A204.1 (cell line): Measurements from ENCODE around the gene L3MBTL4.
"Not testable (repeated sequence)": the region's sequence is repeated elsewhere in the genome, so short reads cannot be mapped to it uniquely, and the experiment has no call there.

ENCODE experiments used
- FAIRE-seq: peaks from 2 replicates; lab custom pipeline; 2012; peaks lifted over from hg19 to GRCh38; lab: Jason Lieb, UNC

Gene L3MBTL4

DNA sequence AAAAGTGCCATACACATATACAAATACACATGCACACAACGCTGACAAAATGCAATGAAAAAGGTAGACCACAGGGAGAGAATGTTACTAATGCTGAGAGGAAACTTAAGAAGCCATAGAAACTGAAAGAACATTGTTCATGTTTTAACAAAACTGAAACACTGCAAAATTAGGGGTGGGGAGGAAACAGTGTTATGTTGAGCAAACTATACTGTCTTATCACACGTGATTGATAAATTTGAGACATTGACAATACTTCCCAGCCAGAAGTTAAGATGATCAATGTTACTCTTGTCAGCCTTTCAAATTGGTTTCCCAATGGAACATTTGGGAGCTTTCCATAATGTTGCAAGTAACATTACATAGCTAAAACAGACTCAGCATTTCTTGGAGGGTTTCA is 165.5 kb downstream of the L3MBTL4 start:
- FAIRE-seq = no peak

DNA sequence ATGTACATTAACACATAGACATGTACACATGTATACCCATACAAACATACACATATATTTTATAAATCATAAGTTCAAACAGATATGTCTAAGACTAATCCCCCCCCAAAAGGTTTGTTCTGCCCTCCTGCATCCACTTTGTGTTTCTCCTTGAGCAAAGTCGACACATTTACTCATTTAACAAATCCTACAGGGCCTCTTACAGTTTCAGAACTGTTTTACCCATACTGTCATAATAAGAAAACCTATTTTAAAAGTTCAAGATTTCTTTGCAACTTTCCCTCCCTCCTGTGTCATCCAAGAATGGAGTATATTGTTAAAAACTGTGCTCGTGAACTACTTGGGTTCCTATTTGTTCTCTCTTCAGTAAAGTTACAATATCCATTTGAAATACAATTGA is 166.7 kb downstream of the L3MBTL4 start:
- FAIRE-seq = no peak

DNA sequence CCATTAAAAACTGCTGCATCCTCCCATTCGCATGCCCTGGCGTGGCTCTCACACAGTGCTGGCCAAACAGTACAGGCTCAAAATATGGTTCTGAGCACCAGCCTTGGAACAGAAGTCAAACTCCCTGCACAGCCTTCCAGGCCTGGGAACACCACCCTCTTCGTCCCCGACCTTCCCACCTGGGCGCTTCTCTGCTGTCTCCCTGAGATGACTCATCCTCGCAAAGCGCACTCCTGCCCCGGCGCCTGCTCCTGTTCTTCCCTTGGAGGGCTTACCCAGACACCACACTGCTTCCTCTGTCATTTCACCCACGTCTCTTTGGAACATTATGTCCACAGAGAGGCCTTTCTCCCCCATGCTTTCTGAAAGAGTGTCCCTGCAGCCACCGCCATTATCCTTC is 172.7 kb downstream of the L3MBTL4 start:
- FAIRE-seq = no peak

DNA sequence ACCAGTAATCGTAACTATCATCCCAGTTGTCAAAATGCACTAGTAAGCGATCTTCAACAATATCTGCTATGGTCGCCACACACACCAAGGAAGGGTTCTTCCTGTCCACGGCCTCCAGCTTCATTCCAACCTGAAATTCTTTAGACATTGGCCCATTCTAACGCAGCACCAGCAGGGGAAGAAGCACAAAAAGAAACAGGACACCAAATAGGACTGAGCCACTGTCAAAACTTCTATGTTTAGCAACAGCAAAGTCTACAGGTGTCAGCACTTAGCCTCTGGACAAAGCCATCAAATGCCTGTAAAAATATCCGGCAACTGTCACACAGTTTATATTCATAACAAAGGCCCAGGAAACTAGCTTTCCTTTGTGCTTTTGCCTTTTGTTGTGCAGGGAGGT is 175.0 kb downstream of the L3MBTL4 start:
- no peak for FAIRE-seq

DNA sequence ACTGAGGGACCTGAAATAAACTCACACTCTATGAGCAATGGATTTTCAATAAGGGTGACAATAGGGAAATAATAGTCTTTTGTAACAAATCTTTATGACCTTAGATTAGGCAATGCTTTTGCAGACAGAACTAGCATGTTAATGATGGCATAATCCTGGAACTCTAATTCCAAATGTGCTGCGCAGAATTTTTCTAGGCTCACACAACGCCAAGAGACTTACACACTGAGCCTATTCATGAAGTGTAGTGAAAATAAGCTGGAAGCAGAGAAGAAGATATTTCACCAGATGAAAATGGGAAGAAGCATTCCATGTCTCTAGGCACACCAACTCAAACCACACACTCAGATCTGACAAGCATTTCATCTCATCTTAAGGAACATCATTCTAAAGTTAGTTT is 178.5 kb downstream of the L3MBTL4 start:
- FAIRE-seq = no peak

DNA sequence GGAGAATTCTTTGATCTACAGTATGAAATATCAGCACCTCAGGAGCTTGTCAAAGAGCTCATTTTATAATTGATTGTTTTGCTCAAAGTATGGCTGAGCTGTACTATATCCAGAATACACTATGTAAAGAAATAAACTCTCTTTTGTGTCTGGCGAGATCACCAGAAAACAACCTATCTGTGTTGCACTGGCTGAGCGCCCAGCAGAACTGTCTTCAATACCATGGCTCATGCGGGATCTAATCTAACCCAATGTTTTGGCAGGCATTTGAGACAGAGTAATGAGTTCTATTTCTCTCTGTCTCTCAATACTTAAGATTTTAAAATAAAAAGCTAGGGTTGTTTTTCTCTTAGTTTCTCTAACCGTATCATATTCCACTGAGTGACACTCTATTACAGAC is 192.4 kb downstream of the L3MBTL4 start:
- FAIRE-seq = no peak

DNA sequence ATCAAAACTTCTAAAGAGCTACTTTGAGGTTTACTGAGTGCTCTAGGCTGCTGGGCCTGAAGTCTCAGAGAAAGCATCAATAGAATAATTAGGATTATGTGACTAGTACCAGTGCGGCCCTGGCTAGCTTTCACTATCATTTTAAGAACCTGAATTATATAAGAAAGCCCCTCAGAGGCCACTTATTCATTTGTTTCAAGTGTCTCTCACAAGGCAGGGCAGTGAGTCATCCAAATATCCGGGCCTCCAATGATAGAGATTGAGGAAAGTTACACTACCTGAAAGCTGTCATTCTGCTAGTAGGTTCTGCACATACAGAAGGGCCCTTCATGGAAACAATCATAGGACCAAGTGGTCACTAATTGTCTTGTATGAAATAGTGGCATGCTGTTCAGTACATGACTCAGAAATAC is 193.1 kb downstream of the L3MBTL4 start:
- FAIRE-seq = no peak

DNA sequence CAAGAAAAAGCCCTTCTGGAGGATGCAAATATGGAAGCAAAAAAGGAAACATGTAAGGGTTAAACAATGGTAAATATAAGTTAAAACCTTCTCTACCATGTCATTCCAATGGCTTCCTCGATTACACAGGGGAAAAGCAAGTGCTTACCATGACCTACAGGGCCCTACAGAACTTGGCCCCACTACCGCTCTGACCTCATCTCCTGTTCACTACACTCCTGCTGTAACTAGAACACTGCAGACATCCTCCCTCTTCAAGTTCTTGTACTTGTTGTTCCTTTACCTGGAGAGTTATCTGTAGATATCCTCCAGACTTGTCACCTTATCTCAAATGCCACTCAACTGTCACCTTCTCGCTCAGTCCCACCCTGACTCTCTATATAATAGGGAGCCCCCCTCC is 194.6 kb downstream of the L3MBTL4 start:
- FAIRE-seq = no peak

DNA sequence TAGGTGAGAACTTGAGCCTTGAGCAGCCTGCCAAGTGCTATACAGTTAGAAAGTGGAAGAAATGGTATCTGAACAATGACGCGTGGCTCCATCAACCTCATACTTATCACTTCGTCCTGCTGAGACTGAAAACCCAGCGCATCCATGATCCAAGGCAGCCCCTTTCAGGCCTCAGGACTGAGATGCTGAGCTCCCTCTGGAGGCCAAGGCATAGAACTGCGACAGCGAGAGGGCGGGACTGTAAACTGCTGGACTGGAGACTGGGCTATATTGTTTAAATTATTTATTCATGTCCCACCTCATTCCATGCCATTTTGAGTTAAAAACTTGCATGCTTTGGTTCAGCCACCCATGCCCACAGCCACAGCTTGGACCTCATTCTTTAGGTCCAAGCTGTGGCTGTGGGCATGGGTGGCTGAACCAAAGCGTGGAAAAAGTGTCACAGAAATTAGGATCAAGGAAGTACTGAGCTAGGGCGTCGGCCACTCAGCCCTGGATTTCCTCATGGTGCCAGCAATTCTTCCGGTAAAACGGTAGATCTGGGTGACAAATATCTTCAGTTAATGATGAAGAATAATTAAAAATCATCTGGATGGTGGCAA is 195.5 kb downstream of the L3MBTL4 start:
- no peak for FAIRE-seq

DNA sequence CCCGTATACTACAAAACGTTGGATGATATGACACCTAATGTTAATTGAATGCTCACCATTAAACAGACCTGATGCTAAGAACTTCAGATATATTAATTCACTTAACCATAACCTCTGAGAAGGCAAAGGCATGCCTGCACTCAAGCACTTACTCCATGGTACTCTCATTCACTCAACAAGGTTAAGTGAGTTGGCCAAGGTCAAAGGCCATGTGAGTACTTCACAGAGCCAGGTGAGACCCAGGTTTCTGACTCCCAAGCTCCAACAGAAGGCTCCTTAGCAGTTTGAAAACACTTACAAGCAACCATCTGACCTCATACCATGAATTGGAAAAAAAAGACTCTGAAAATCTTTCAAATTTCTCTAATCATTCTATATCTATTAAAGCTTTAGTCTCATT is 198.8 kb downstream of the L3MBTL4 start:
- FAIRE-seq = no peak

DNA sequence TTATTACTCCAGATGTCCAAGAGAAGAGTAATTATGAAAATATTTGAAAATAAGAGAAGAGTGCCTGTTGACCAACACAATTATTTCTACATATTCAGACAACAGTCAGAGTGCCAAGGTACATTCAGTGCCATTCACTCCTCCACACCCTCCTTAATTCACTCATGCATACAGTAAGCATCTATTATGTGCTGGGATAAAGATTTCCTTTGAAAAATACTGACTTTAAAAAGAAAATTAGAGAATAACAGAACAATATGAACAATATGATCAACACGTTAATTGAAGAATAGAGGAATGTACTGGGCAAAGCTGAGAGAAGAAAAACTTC is 203.6 kb downstream of the L3MBTL4 start:
- FAIRE-seq = no peak

DNA sequence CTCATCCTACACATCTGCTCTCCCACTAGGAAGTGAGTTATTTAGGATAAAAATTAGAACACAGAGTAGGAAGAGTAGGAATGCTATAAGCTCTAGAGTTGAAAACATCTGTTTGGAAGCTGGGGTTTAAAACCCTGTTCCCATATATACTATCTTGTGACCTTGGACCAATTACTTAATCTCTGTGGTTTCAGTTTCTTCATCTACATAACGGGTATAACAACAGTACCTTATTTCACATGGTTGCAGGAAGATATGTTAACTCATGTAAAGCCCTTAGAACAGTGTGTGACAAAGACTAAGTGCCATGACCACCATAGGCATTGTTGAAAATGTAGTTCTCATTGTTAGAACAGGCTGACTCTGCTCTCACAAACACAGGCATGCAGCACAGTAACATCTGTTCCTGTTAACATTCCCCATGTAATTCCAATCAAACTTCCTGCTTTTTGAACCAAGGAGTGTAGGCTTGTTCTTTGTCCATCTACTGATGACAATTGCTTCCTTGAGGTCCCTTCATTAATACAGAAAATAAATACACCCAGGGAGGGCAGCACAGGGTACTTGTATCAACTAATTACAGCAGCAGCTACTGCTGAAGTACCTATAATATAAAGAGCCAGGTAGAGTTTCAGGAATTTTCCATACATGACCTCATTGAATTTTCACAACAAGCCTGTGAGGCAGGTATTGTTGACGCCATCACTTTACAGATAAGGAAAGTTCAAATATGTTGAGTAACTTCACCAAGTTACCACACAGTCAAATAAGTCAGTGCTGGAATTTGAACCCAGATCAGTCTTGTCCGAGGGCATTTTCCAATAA is 204.2 kb downstream of the L3MBTL4 start:
- no peak for FAIRE-seq

DNA sequence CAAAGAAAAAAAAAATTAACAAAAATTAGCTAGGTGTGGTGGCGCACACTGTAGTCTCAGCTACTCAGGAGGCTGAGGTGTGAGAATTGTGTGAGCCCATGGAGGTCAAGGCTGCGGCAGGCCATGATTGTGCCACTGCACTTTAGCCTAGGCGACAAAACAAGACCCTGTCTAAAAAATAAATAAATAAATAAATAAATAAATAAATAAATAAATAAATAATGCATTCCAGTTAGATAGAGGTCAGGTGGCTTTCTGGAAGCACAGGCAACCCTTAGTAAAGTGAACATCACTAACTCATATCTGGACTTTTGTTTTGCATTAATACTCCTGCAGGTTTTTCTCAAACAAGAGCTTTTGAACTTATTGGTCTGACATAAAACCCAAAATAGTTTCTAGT is 206.8 kb downstream of the L3MBTL4 start:
- no peak for FAIRE-seq

DNA sequence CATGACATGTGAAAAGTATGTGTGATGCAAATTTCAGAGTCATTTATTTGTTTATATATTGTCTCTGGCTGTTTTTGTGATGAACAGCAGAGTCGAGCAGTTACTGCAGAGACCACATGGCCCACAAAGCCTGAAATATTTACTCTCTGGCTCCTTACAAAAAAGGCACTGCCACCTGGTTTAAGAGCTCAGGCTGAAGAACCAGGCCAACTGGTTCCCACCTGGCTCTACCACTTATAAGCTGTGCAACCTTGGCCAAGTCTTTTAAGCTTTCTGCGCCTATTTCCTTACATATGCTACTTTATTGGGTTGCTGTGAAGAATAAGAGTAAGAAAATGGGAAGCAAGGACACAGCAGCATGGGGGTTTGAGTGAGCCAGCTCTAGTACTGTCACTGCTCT is 207.6 kb downstream of the L3MBTL4 start:
- FAIRE-seq = no peak

DNA sequence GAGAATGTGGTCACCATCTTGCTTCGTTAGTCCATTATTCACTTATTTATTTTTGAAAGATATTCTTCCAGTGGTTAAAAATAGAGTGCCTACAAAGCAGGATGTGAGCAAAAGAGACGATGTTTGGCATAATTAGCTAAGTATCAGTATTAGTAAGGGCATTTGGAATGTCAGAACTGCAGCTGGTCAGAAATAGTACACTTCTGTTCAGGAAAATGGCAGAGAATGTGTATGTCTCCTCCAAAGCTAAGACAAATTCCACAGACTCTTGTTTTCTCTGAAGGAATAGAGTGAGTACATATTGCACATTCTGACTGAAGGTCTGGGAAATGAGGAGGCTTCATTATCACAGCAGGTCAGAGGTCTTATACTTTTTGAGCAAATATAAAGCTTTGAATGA is 209.0 kb downstream of the L3MBTL4 start:
- no peak for FAIRE-seq

DNA sequence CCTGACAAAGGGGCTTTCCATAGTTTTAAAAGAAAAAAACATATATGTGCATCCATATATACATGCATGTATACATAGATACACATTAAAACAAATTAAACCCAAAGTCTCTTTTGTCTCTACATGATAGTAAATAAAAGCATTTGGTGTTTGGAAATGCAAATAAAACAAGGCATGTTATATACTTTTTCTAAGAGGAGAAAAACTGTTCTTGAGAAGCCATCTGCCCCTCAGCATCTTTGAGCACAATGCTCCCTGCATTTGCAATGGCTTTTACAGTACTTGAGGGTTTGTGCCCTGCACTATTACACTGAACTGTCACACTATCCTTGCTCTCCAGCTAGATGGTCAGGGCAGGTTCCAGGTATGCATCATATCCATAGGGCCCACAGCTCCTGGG is 210.2 kb downstream of the L3MBTL4 start:
- FAIRE-seq = no peak

DNA sequence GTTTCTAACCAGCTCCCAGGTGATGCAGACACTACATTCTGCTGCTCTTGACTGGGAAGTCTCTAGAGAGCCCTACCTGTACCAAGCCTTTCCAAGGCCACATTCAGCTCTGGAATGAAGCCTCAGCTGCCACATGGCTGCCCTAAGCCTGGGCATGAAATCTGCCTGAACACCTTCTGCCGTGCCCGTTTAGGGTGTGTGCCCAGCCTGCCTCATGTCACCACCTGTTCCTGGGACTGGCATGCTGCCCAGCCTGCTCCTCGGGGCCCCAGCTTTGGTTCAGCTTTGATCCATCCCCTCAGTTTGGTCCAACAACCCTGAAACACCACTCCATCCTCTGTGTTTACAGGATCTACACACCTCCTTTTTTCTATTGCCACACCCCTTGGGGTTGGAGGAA is 210.9 kb downstream of the L3MBTL4 start:
- no peak for FAIRE-seq

DNA sequence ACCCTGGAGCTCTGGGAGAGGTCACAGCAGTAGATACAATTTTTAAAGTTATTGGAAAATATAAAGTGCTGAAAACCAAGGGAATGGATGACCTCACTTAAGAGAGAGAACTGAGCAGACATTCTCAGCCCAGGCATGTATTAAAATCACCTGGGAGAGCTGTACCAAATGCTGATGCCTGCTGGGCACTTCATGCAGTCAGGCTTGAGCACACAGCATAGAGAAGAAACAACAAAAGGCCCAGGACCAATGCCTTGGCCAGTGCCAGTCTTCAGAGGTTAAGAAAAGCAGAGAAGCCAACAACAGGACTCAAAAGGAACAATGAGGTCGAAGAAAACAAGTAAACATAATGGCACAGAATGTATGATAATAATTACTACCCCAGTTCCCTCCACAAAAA is 211.8 kb downstream of the L3MBTL4 start:
- FAIRE-seq = no peak

DNA sequence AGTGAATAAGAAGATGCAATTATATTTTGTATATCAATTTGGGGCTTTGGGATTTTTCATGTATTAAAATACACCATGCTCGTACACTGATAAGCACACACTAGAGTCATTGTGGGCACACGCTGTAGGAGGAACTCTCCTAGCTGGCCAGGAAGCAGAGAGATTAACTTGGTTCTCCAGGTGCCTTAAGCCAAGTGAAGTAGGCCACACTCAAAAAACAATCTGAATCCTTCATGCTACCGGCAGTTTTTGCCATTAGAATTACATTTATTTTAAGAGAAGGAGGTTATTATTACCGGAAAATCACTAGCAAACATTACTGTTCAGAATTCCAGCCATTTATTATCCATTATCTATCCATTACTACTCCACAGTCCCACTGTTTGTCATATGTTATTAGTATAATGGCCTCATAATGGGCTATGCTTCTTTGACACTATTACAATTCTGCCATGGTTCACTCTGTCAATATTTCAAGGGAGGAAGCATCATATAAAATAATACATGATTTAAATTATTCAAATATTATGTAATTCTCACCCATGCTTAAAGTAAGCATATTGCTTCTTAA is 214.4 kb downstream of the L3MBTL4 start:
- FAIRE-seq = no peak

DNA sequence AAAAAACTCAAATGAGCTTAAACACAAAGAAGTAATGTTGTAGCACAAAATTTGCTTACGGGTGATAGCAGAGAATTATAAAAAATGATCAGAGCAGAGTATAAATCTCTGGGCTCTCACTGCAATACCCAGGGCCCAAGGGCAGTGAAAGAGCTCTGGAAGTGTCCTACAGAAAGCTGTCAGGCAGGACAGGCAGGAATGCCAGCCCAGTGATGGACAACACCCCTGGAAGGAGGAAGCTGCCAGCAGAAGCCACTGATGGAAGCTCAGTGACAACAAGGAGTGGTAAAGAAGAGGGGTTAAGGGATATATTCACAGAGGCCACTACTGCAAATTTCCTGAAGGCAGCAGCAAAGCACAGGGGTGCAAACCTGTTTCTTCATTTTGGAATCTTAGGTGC is 214.9 kb downstream of the L3MBTL4 start:
- FAIRE-seq = no peak

DNA sequence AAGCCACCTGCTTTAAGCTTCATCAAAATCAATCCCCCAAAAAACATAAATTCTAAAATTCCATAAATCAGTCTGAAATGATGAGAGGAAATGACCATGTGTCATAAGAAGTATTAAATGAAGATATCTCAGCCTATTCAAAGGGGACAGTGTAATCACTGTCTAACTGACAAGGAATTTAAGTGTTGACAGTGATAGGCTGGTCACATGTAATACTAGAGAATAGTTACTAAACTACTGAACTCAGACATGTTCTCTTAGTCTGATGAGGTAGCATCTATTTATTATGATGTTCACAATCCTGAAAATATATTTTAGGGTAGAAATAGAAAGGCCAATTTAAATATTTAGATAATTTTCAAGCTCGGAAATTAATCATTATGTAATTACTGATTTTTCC is 216.1 kb downstream of the L3MBTL4 start:
- FAIRE-seq = no peak

DNA sequence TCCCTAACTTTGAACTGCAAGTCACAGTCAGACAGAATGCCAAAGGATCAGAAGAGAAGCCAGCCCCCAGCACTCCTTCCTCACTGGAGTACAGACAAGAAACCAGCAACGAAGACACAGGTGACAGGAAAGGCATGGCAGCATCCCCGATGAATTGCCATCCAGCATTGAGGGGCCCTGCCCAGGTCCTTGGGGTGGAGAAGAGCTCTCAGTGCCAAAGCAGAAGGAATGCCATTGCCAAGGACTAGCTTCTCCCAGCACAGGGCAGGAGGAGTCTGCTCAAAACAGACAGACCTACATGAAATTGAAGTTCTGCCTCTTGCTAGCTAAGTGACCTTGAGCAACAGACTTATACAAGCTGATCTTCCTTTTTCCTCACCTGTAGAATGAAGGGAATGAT is 220.1 kb downstream of the L3MBTL4 start:
- FAIRE-seq = no peak

DNA sequence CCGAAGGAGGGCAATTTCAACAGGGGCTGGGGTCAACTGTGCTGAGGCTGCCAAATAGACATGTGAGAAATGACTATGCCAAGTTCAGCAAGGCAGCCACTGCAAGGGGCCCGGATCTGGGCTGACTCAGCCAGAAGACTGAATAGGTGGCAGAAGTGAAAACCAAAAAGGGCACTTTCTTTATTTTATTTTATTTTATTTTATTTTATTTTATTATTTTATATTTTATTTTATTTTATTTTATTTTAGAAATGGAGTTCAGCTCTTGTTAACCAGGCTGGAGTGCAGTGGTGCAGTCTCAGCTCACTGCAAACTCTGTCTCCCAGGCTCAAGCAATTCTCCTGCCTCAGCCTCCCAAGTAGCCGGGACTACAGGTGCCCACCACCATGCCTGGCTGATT is 228.9 kb downstream of the L3MBTL4 start:
- FAIRE-seq = not testable (repeated sequence)
